COLO829 (cell line): Measurements from ENCODE around the gene COL19A1.

Experiments used
- DNase-seq: peaks from one replicate; pipeline ENCODE4 v3.0.0; 2012; ENCODE audit warnings: low spot score

COL19A1 gene

GRCh38 chr6:70124882-70125545 lies 258.7 kb downstream of the COL19A1 start:
- peak; percentile 12 for DNase-seq

GRCh38 chr6:70125602-70126001 lies 259.2 kb downstream of the COL19A1 start:
- no peak for DNase-seq

- DNase-seq: no peak
Observed at GRCh38 chr6:70129341-70129740, 263.0 kb downstream of the COL19A1 start.

- DNase-seq: no peak
Observed at GRCh38 chr6:70130865-70131264, 264.5 kb downstream of the COL19A1 start.

GRCh38 chr6:70131528-70131927 lies 265.2 kb downstream of the COL19A1 start:
- no peak for DNase-seq

GRCh38 chr6:70133246-70133645 lies 266.9 kb downstream of the COL19A1 start:
- no peak for DNase-seq

- DNase-seq: no peak
Observed at GRCh38 chr6:70134542-70134941, 268.2 kb downstream of the COL19A1 start.

GRCh38 chr6:70135219-70136160 lies 269.1 kb downstream of the COL19A1 start:
- no peak for DNase-seq

- DNase-seq: no peak
Observed at GRCh38 chr6:70136996-70137395, 270.6 kb downstream of the COL19A1 start.

GRCh38 chr6:70140496-70140895 lies 274.1 kb downstream of the COL19A1 start:
- no peak for DNase-seq

- DNase-seq: no peak
Observed at GRCh38 chr6:70142034-70142433, 275.7 kb downstream of the COL19A1 start.

GRCh38 chr6:70145178-70145577 lies 278.8 kb downstream of the COL19A1 start:
- no peak for DNase-seq

- DNase-seq: no peak
Observed at GRCh38 chr6:70149209-70149788, 282.9 kb downstream of the COL19A1 start.

- DNase-seq: no peak
Observed at GRCh38 chr6:70150521-70150920, 284.2 kb downstream of the COL19A1 start.

GRCh38 chr6:70151616-70152015 lies 285.3 kb downstream of the COL19A1 start:
- DNase-seq: no peak

- DNase-seq: no peak
Observed at GRCh38 chr6:70152786-70153185, 286.4 kb downstream of the COL19A1 start.

GRCh38 chr6:70157086-70157485 lies 290.7 kb downstream of the COL19A1 start:
- no peak for DNase-seq

- DNase-seq: no peak
Observed at GRCh38 chr6:70160276-70160675, 293.9 kb downstream of the COL19A1 start.

- no peak for DNase-seq
Observed at GRCh38 chr6:70162972-70163371, 296.6 kb downstream of the COL19A1 start.

- DNase-seq: no peak
Observed at GRCh38 chr6:70163795-70164194, 297.4 kb downstream of the COL19A1 start.

GRCh38 chr6:70164556-70164955 lies 298.2 kb downstream of the COL19A1 start:
- peak; percentile 46 for DNase-seq

- DNase-seq: peak; percentile 59
Observed at GRCh38 chr6:70166088-70166958, 300.0 kb downstream of the COL19A1 start.
